A673 (cell line): ENCODE results near the gene ARHGAP26. TPM values are rescaled to one million over a fixed set of nuclear protein-coding genes. Genes with fewer than 3 reads are reported as not detected.

Source experiments
- BruUV-seq: library from RNA; stranded (reverse); fragments of 400-500 nt; replicated peaks from 2 replicates; lab custom pipeline; 2021; lab: Mats Ljungman, UMichigan
- CTCF ChIA-PET: fragments of 300-600 bp; sonication (Branson Sonifier 250); formaldehyde crosslinking; loops from one replicate; lab custom pipeline; 2022; ENCODE audit warnings: antibody characterized with exemption; lab: Charles Lee
- POLR2A ChIA-PET: fragments of 300-600 bp; sonication (Branson Sonifier 250); formaldehyde crosslinking; loops from one replicate; lab custom pipeline; 2022; ENCODE audit warnings: antibody characterized with exemption; ENCODE audit not compliant: low non-redundant PET; lab: Charles Lee
- DNase-seq: peaks from one replicate; pipeline ENCODE4 v3.0.0-alpha.2; 2015; ENCODE audit warnings: low spot score
- H3K27ac ChIP-seq: fragments of 200-600 bp; sonication (generic); 2 replicates; pipeline ENCODE4 v1.5.1; 2016; ENCODE audit warnings: mixed run types, low read depth, mild to moderate bottlenecking, mixed read lengths, antibody characterized with exemption, low read length; ENCODE audit not compliant: poor library complexity, severe bottlenecking
- H3K27me3 ChIP-seq: fragments of 200-600 bp; sonication (generic); replicated peaks from 2 replicates; pipeline ENCODE4 v1.6.1; 2017; ENCODE audit warnings: mixed run types, low read depth, mild to moderate bottlenecking, mixed read lengths, antibody characterized with exemption, low read length; ENCODE audit not compliant: insufficient read depth, poor library complexity
- H3K36me3 ChIP-seq: fragments of 200-600 bp; sonication (generic); 2 replicates; pipeline ENCODE4 v1.6.1; 2016; ENCODE audit warnings: mixed run types, mild to moderate bottlenecking, mixed read lengths, antibody characterized with exemption, low read length; ENCODE audit not compliant: insufficient read depth, poor library complexity, severe bottlenecking
- H3K4me1 ChIP-seq: fragments of 200-600 bp; sonication (generic); 2 replicates; pipeline ENCODE4 v1.6.1; 2017; ENCODE audit warnings: mixed run types, mild to moderate bottlenecking, mixed read lengths, antibody characterized with exemption, low read length; ENCODE audit not compliant: insufficient read depth, poor library complexity, severe bottlenecking
- H3K4me3 ChIP-seq: fragments of 200-600 bp; sonication (generic); 2 replicates; pipeline ENCODE4 v1.5.1; 2016; ENCODE audit warnings: low read depth, mixed run types, mild to moderate bottlenecking, mixed read lengths, low read length; ENCODE audit not compliant: poor library complexity, severe bottlenecking
- H3K9me3 ChIP-seq: fragments of 200-600 bp; sonication (generic); 2 replicates; pipeline ENCODE4 v1.6.1; 2016; ENCODE audit warnings: mixed run types, low read depth, mild to moderate bottlenecking, mixed read lengths, antibody characterized with exemption, low read length; ENCODE audit not compliant: poor library complexity, severe bottlenecking
- CTCF ChIP-seq: fragments of 300-800, 200-600 bp; sonication (generic); conservative IDR thresholded peaks from 2 replicates; pipeline ENCODE4 v1.5.1; 2017; ENCODE audit warnings: low read depth, mild to moderate bottlenecking, antibody characterized with exemption, low read length, moderate library complexity, mixed read lengths
- EZH2 ChIP-seq: fragments of 200-600 bp; sonication (generic); IDR thresholded peaks from 2 replicates; pipeline ENCODE4 v1.6.1; 2017; ENCODE audit warnings: borderline replicate concordance, low read depth, mild to moderate bottlenecking, mixed read lengths, antibody characterized with exemption, low read length; ENCODE audit not compliant: poor library complexity, severe bottlenecking
- intact Hi-C: fragments of 100-400 bp; cut with micrococcal nuclease; formaldehyde crosslinking; loops from one replicate; pipeline ENCODE4 v1.10.0; 2022; ENCODE audit not compliant: unreplicated experiment
- total RNA-seq: library from RNA; stranded (reverse); gene quantifications from 2 replicates; pipeline ENCODE4 v1.2.3, GENCODE V29; 2021

ARHGAP26 gene
- total RNA-seq, 1 experiment from 2014 or later: 25.5 TPM

- no peaks in the 10 kb centered on the region for H3K4me1 ChIP-seq
- no peaks in the 10 kb centered on the region for H3K36me3 ChIP-seq
- no peaks in the 10 kb centered on the region for H3K9me3 ChIP-seq
- TF ChIP-seq EZH2 (no peak), CTCF (no peak)
- POLR2A ChIA-PET: no interaction called here
- H3K4me3 ChIP-seq: no peak overlapping the region
- intact Hi-C loops: no loop called here
- H3K27me3 ChIP-seq: no peaks in the 10 kb centered on the region
- H3K27ac ChIP-seq: no peak overlapping the region
- CTCF ChIA-PET: no interaction called here
- no peak for DNase-seq
- BruUV-seq: no TSS peak
Measured at GRCh38 chr5:143024228-143024920, 254.2 kb downstream of the ARHGAP26 start.

GRCh38 chr5:143025376-143025775, 255.2 kb downstream of the ARHGAP26 start:
- Histone ChIP-seq H3K27ac (no peak overlapping the region), H3K36me3 (no peaks in the 10 kb centered on the region), H3K27me3 (no peaks in the 10 kb centered on the region), H3K4me1 (no peaks in the 10 kb centered on the region), H3K9me3 (no peaks in the 10 kb centered on the region), H3K4me3 (no peak overlapping the region)
- CTCF ChIA-PET: no interaction called here
- intact Hi-C loops: no loop called here
- TF ChIP-seq EZH2: no peak
- POLR2A ChIA-PET: no interaction called here
- no peak for DNase-seq
- BruUV-seq: no TSS peak

- no peak for DNase-seq
- BruUV-seq: no TSS peak
- Histone ChIP-seq H3K4me1 (no peaks in the 10 kb centered on the region), H3K9me3 (no peaks in the 10 kb centered on the region), H3K27me3 (no peaks in the 10 kb centered on the region), H3K27ac (no peak overlapping the region), H3K4me3 (no peak overlapping the region), H3K36me3 (no peaks in the 10 kb centered on the region)
- ChIA-PET CTCF (no interaction called here), POLR2A (no interaction called here)
- intact Hi-C loops: no loop called here
- TF ChIP-seq CTCF (no peak), EZH2 (no peak)
Measured at GRCh38 chr5:143025971-143026370, 255.8 kb downstream of the ARHGAP26 start.

- Histone ChIP-seq H3K27ac (no peak overlapping the region), H3K9me3 (no peaks in the 10 kb centered on the region), H3K4me1 (no peaks in the 10 kb centered on the region), H3K36me3 (no peaks in the 10 kb centered on the region), H3K27me3 (no peaks in the 10 kb centered on the region), H3K4me3 (no peak overlapping the region)
- no TSS peak for BruUV-seq
- TF ChIP-seq EZH2 (no peak), CTCF (no peak)
- no peak for DNase-seq
- ChIA-PET CTCF (no interaction called here), POLR2A (no interaction called here)
- intact Hi-C loops: no loop called here
Measured at GRCh38 chr5:143026380-143026779, 256.2 kb downstream of the ARHGAP26 start.
